Lower leg skin (tissue), 4 donors: ENCODE data around the gene CRHR2. TPM values are rescaled to one million over a fixed set of nuclear protein-coding genes. Genes with fewer than 3 reads are reported as not detected.
"Not testable (repeated sequence)": the region's sequence is repeated elsewhere in the genome, so short reads cannot be mapped to it uniquely, and the experiment has no call there.

Experiments used
- DNase-seq, 2 donors: peaks; one replicate each; pipeline ENCODE4 v3.0.0-alpha.2; 2019; ENCODE audit warnings: low spot score in 2 of 2
- H3K4me3 ChIP-seq: fragments of 200-600 bp; sonication (generic); 2 replicates; pipeline ENCODE4 v1.5.1; 2017; ENCODE audit warnings: mild to moderate bottlenecking, low read depth; ENCODE audit not compliant: poor library complexity, severe bottlenecking
- POLR2A ChIP-seq, 2 donors: fragments of 450-650 bp; IDR thresholded peaks; one replicate each; pipeline ENCODE4 v1.6.1; 2016 to 2017; ENCODE audit warnings: antibody characterized with exemption in 2 of 2, mild to moderate bottlenecking in 1 of 2, moderate library complexity in 1 of 2
- WGBS, 2 donors: methylation state at CpG; one replicate each; pipeline ENCODE4 v1.1.5; 2018; 5-methylcytosine and 5-hydroxymethylcytosine counted together
- intact Hi-C: fragments of 100-400 bp; cut with DNase I; formaldehyde crosslinking; loops from one replicate; pipeline ENCODE4 v1.15.0; 2023; ENCODE audit warnings: low total_unique reads
- total RNA-seq, 4 donors: library from RNA; depleted of rRNA; stranded (reverse); fragments of >200 nt; gene quantifications; one replicate each; pipeline ENCODE4 v1.1.0, GENCODE V29; 2016
- TF ChIP-seq, protein P1 (sequence below), 3 donors: fragments of 450-650 bp; IDR thresholded peaks; one replicate each; pipeline ENCODE4 v1.5.1; 2016; ENCODE audit warnings: antibody characterized with exemption in 3 of 3, mild to moderate bottlenecking in 3 of 3, moderate library complexity in 2 of 3

The CRHR2 gene
- total RNA-seq, 4 donors from 2014 or later: 0.45 TPM; not detected in 3

DNA sequence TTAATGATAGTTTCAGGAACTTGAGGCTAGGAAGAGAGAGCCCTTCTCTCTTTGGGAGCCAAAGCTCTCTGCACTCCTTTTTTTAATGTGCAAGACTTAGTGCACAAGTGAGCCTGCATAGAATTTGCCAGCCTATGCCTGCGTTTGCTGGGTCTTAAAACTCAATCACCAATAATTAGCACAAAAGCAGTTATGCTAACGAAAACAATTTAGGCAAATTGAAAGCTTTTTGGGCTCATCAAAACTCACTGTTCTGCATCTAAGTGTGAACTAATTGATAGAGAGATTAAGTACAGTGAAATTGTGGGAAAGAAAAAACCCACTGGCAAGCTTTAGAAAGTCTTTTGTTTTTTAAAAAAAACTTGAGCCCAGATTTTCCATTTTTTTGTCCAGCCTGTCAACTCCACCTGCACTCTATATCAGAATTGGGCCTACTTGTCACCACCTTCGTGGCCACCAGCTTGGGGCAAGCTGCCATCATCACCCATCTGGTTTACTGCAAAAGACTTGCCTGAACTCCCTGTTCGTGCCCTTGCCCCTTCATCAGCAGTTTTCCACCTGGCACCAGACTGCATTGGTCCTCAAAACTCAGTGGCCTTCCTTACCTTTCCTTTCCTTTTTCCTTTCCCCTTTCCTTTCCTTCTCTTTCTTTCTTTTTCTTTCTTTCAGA is 37.8 kb downstream of the CRHR2 start:
- no peak for TF ChIP-seq POLR2A (IDR thresholded peaks at IDR 0.05)
- TF ChIP-seq, protein P1, sequence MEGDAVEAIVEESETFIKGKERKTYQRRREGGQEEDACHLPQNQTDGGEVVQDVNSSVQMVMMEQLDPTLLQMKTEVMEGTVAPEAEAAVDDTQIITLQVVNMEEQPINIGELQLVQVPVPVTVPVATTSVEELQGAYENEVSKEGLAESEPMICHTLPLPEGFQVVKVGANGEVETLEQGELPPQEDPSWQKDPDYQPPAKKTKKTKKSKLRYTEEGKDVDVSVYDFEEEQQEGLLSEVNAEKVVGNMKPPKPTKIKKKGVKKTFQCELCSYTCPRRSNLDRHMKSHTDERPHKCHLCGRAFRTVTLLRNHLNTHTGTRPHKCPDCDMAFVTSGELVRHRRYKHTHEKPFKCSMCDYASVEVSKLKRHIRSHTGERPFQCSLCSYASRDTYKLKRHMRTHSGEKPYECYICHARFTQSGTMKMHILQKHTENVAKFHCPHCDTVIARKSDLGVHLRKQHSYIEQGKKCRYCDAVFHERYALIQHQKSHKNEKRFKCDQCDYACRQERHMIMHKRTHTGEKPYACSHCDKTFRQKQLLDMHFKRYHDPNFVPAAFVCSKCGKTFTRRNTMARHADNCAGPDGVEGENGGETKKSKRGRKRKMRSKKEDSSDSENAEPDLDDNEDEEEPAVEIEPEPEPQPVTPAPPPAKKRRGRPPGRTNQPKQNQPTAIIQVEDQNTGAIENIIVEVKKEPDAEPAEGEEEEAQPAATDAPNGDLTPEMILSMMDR (IDR thresholded peaks at IDR 0.05): no peak
- intact Hi-C loops: no loop called here
- WGBS, 2 donors: 84 to 90% methylated on average over 4 of the region's 4 CpGs
- no peak overlapping the region for H3K4me3 ChIP-seq
- DNase-seq: peak in 1 of 2 donors; percentile 43

DNA sequence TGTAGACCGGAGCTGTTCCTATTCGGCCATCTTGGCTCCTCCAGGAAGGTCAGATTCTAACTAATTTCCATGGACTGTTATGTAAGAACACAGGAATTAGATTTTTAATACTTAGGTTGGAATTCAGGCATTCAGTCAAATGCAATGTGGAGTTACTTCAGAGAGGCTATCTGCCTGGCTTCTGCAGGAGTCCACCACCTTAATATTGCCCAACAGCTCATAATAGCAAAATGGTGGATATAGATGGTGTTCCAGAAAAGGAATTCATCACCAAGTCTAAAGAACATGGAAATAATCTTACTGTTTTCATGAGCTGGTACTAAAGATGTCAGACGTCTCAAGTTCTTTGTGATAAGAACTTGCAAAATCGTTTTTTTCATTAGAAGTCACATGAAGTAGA is 39.5 kb downstream of the CRHR2 start:
- TF ChIP-seq, protein P1 (IDR thresholded peaks at IDR 0.05): no peak
- no peak for TF ChIP-seq POLR2A (IDR thresholded peaks at IDR 0.05)
- H3K4me3 ChIP-seq: no peak overlapping the region
- DNase-seq: no peak
- intact Hi-C loops: no loop called here
- 82 to 86% methylated on average over 4 of the region's 4 CpGs for WGBS, 2 donors

DNA sequence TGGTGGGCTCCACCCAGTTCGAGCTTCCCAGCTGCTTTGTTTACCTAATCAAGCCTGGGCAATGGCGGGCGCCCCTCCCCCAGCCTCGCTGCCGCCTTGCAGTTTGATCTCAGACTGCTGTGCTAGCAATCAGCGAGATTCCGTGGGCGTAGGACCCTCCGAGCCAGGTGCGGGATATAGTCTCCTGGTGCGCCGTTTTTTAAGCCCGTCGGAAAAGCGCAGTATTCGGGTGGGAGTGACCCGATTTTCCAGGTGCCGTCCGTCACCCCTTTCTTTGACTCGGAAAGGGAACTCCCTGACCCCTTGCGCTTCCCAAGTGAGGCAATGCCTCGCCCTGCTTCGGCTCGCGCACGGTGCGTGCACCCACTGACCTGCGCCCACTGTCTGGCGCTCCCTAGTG is 39.9 kb downstream of the CRHR2 start:
- WGBS, 2 donors: 71 to 84% methylated on average over 14 to 20 of the region's 29 CpGs
- H3K4me3 ChIP-seq, DNase-seq, intact Hi-C loops: not testable (repeated sequence)

DNA sequence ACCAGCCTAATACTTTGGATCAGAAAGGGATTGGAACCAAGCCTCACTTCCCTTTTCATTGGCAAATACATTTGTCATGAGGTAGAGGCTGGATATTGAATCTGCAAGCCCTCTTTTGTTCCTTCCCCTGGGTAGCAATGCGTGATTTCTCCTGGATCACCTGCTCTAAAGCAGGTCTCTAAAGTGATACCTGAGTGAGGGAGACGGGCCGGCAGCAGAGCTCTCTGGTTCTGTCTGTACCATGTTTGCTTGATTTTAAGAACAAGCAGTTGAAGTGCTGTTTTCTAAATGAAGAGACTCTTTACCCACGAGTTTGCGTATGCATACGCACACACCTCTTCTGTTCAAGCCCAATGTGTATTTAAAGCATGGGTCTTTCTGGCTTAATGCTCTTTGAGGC is 46.5 kb downstream of the CRHR2 start:
- H3K4me3 ChIP-seq: no peak overlapping the region
- 96% methylated on average over 6 of the region's 6 CpGs for WGBS, 2 donors
- no peak for DNase-seq
- TF ChIP-seq POLR2A (IDR thresholded peaks at IDR 0.05): no peak
- intact Hi-C loops: no loop called here

DNA sequence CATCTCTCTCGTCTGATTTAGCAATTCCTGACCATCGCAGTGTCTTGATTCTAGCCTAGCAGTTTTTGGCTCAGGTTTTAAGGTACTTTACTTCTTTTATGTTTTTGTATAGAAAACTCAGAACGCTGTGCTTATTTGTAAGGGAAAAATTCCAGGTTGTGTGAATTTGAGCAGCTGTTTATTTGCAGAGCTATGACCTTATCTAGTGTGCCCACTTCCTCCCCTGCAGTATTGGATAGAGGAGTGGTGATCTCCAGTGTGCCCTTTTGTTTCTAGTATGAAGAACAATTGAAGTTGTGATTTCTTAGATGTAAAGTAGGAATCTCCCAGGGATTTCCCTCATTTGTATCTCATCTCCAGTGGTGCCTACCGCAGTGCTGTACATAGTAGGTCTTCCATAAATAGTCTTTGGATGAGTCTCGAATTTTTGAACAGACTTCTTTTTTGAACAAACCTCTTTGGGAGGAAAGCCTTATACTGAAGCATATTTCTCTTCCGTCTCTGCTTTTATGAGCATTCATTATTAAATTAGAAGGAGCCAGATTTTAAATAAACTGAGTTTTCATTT is 47.5 kb downstream of the CRHR2 start:
- no peak overlapping the region for H3K4me3 ChIP-seq
- TF ChIP-seq POLR2A (IDR thresholded peaks at IDR 0.05): no peak
- TF ChIP-seq, protein P1 (IDR thresholded peaks at IDR 0.05): no peak
- intact Hi-C loops: no loop called here
- 88 to 89% methylated on average over 6 of the region's 6 CpGs for WGBS, 2 donors
- no peak for DNase-seq

DNA sequence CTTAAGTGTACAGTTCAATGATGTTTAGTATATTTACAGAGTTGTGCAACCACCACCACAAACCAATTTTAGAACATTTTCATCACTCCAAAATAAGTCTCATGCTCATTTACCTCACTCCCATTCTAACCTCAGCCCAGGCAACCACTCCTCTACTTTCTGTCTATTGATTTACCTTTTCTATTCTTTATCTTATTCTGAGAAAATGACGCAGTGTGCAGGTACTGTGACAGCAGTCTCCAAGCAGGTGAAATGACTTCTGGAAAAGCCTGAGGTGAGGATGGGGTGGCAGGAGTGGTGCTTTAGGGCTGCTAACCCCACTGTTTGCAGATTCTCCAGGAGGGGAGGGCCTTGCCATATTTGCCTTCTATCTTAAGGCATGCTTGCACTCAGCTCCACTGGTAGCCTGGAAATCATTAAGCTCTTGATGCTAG is 48.0 kb downstream of the CRHR2 start:
- TF ChIP-seq, protein P1 (IDR thresholded peaks at IDR 0.05): no peak
- TF ChIP-seq POLR2A (IDR thresholded peaks at IDR 0.05): no peak
- intact Hi-C loops: no loop called here
- 97 to 100% methylated on average over 1 of the region's 1 CpG for WGBS, 2 donors
- DNase-seq: no peak
- H3K4me3 ChIP-seq: no peak overlapping the region

DNA sequence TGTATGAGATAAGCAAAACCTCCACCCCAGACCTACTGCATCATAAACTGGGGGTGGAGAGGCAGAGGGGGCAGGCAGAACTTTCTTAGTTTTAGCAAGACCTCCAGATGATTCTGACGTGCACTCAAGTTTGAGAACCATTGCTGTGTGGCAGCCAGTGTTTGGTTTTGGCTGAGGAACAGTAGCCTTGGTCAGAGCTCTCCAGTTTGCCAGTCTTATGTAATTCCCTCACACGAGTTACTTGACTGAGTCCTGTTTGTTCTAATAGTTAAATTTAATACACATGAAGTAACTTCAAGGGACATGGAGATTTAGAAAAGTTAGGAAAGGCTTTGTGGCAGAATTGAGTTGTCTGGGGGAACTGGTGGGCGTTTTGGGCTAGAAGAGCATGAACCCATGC is 49.0 kb downstream of the CRHR2 start:
- no peak for DNase-seq
- intact Hi-C loops: no loop called here
- 75% methylated on average over 3 of the region's 3 CpGs for WGBS, 2 donors

More for the DNA sequence above, 49.0 kb downstream of the CRHR2 start:
- TF ChIP-seq, protein P1 (IDR thresholded peaks at IDR 0.05): no peak
- no peak for TF ChIP-seq POLR2A (IDR thresholded peaks at IDR 0.05)
- no peak overlapping the region for H3K4me3 ChIP-seq
